HG03575 (cell line): Measurements from ENCODE around the gene BEND5.

ENCODE experiments used
- ATAC-seq: cut with Tn5 transposase; IDR thresholded peaks from one replicate; pipeline ENCODE4 v1.9.1; 2021; ENCODE audit not compliant: unreplicated experiment, insufficient number of reproducible peaks, low FRiP score; ENCODE audit errors: extremely low read depth

Gene BEND5

GRCh38 chr1:48771561-48771960 is 5.1 kb downstream of the BEND5 start:
- no peak for ATAC-seq

GRCh38 chr1:48767975-48768510 is 8.6 kb downstream of the BEND5 start:
- ATAC-seq: no peak

GRCh38 chr1:48765335-48765734 is 11.4 kb downstream of the BEND5 start:
- ATAC-seq: no peak

- ATAC-seq: no peak
Measured at GRCh38 chr1:48761986-48762385, 14.7 kb downstream of the BEND5 start.

GRCh38 chr1:48761411-48761810 is 15.3 kb downstream of the BEND5 start:
- ATAC-seq: no peak

- no peak for ATAC-seq
Measured at GRCh38 chr1:48760857-48761256, 15.8 kb downstream of the BEND5 start.

GRCh38 chr1:48758976-48759375 is 17.7 kb downstream of the BEND5 start:
- ATAC-seq: no peak

GRCh38 chr1:48757363-48757762 is 19.3 kb downstream of the BEND5 start:
- ATAC-seq: no peak

GRCh38 chr1:48756683-48757316 is 19.9 kb downstream of the BEND5 start:
- ATAC-seq: no peak

- ATAC-seq: no peak
Measured at GRCh38 chr1:48753293-48753692, 23.4 kb downstream of the BEND5 start.

- ATAC-seq: peak; percentile 49
Measured at GRCh38 chr1:48750109-48750508, 26.6 kb downstream of the BEND5 start.

- no peak for ATAC-seq
Measured at GRCh38 chr1:48749068-48749467, 27.6 kb downstream of the BEND5 start.

GRCh38 chr1:48746906-48747305 is 29.8 kb downstream of the BEND5 start:
- no peak for ATAC-seq

- no peak for ATAC-seq
Measured at GRCh38 chr1:48744032-48744431, 32.7 kb downstream of the BEND5 start.

GRCh38 chr1:48743480-48743879 is 33.2 kb downstream of the BEND5 start:
- ATAC-seq: no peak

- ATAC-seq: no peak
Measured at GRCh38 chr1:48741380-48741779, 35.3 kb downstream of the BEND5 start.

GRCh38 chr1:48740621-48741020 is 36.1 kb downstream of the BEND5 start:
- no peak for ATAC-seq

- no peak for ATAC-seq
Measured at GRCh38 chr1:48739091-48739490, 37.6 kb downstream of the BEND5 start.

- ATAC-seq: no peak
Measured at GRCh38 chr1:48738356-48738755, 38.3 kb downstream of the BEND5 start.

GRCh38 chr1:48735796-48736195 is 40.9 kb downstream of the BEND5 start:
- no peak for ATAC-seq
